Caco-2 (cell line): ENCODE measurements around the gene CHERP. TPM values are rescaled to one million over a fixed set of nuclear protein-coding genes. Genes with fewer than 3 reads are reported as not detected.

ENCODE experiments used
- BruUV-seq: library from RNA; stranded (reverse); fragments of 400-500 nt; replicated peaks from 2 replicates; lab custom pipeline; 2021; lab: Mats Ljungman, UMichigan
- CTCF ChIA-PET: fragments of 300-600 bp; sonication (Branson Sonifier 250); formaldehyde crosslinking; loops from one replicate; lab custom pipeline; 2022; ENCODE audit warnings: antibody characterized with exemption; lab: Charles Lee
- POLR2A ChIA-PET: fragments of 300-600 bp; sonication (Branson Sonifier 250); formaldehyde crosslinking; loops from one replicate; lab custom pipeline; 2022; ENCODE audit warnings: antibody characterized with exemption; lab: Charles Lee
- DNase-seq, 2 experiments: peaks; one replicate each; pipeline versions ENCODE4 v3.0.0 to v3.0.0-alpha.2; 2020 to 2022
- H3K27me3 ChIP-seq: replicated peaks from 2 replicates; pipeline ENCODE4 v1.6.0; 2011; ENCODE audit warnings: low read length; ENCODE audit not compliant: control insufficient read depth, insufficient read depth
- H3K36me3 ChIP-seq: 2 replicates; pipeline ENCODE4 v1.5.1; 2011; ENCODE audit warnings: low read length; ENCODE audit not compliant: control insufficient read depth, insufficient read depth
- H3K4me1 ChIP-seq: fragments of 250-450 bp; sonication (Bioruptor Pico); 2 replicates; pipeline ENCODE4 v1.5.1; 2020; ENCODE audit warnings: mild to moderate bottlenecking
- H3K4me3 ChIP-seq: 2 replicates; pipeline ENCODE4 v1.5.1; 2011; ENCODE audit warnings: low read depth, mild to moderate bottlenecking, control low read depth, low read length
- H3K9me3 ChIP-seq: fragments of 250-450 bp; sonication (Bioruptor Pico); 2 replicates; pipeline ENCODE4 v1.5.1; 2020; ENCODE audit warnings: mild to moderate bottlenecking, moderate library complexity
- H3K27ac Mint-ChIP-seq: one replicate; pipeline ENCODE4 v1.8.0; 2022; ENCODE audit warnings: mixed read lengths; ENCODE audit not compliant: unreplicated experiment
- H3K27me3 Mint-ChIP-seq: one replicate; pipeline ENCODE4 v1.8.0; 2022; ENCODE audit warnings: mixed read lengths; ENCODE audit not compliant: insufficient read depth, unreplicated experiment
- H3K36me3 Mint-ChIP-seq: one replicate; pipeline ENCODE4 v1.8.0; 2022; ENCODE audit warnings: mild to moderate bottlenecking, mixed read lengths; ENCODE audit not compliant: insufficient read depth, unreplicated experiment
- H3K4me1 Mint-ChIP-seq: one replicate; pipeline ENCODE4 v1.8.0; 2022; ENCODE audit warnings: low read depth, mixed read lengths; ENCODE audit not compliant: unreplicated experiment
- H3K4me3 Mint-ChIP-seq: one replicate; pipeline ENCODE4 v1.8.0; 2022; ENCODE audit warnings: mild to moderate bottlenecking, moderate library complexity, mixed read lengths; ENCODE audit not compliant: unreplicated experiment
- H3K9me3 Mint-ChIP-seq: one replicate; pipeline ENCODE4 v1.8.0; 2022; ENCODE audit warnings: mixed read lengths; ENCODE audit not compliant: unreplicated experiment
- CTCF ChIP-seq, 2 experiments: fragments of 200-600 bp in 1 of 2; IDR thresholded peaks; 1 replicate in 1 of 2; 2 replicates in 1 of 2; pipeline versions ENCODE4 v1.5.1 to v1.8.0; 2011 to 2022; ENCODE audit warnings: antibody characterized with exemption in 1 of 2, control low read depth in 1 of 2, inconsistent platforms in 1 of 2, low read depth in 1 of 2, low read length in 1 of 2, mild to moderate bottlenecking in 1 of 2, moderate library complexity in 1 of 2; ENCODE audit not compliant: insufficient read depth in 1 of 2, severe bottlenecking in 1 of 2, unreplicated experiment in 1 of 2
- intact Hi-C: fragments of 100-400 bp; cut with micrococcal nuclease; formaldehyde crosslinking; loops from one replicate; pipeline ENCODE4 v1.10.0; 2022; ENCODE audit not compliant: unreplicated experiment
- total RNA-seq: library from RNA; stranded (reverse); gene quantifications from 2 replicates; pipeline ENCODE4 v1.2.3, GENCODE V29; 2022

The CHERP gene
- total RNA-seq, 1 experiment from 2014 or later = 66.1 TPM

DNA sequence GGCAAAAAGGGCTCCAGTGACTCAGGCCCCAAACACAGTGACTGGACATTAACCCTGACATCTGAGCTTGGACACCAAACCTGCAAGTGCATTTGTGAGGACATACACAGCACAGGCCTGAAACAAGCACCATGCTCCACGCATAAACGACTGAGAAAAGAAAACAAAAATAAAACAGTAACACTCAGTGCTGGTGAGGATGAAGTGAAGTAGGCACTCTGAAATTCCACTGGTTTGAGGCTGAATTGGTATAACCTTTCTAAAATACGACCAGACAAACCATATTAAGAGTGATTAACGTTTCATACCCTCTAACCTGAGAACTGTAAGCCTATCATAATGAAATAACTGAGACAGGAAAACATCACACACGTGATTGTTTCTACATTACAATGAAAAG, 24.5 kb upstream of the CHERP start:
- Mint-ChIP-seq H3K27ac (no peak overlapping the region), H3K4me3 (no peak overlapping the region), H3K36me3 (peaks cover 74% of the 10 kb centered on the region), H3K4me1 (peaks cover 12% of the 10 kb centered on the region), H3K9me3 (no peaks in the 10 kb centered on the region), H3K27me3 (no peaks in the 10 kb centered on the region)
- DNase-seq = no peak
- BruUV-seq = no TSS peak
- Histone ChIP-seq H3K36me3 (peaks cover 6% of the 10 kb centered on the region), H3K4me1 (peaks cover 21% of the 10 kb centered on the region), H3K4me3 (no peak overlapping the region), H3K27me3 (no peaks in the 10 kb centered on the region), H3K9me3 (no peaks in the 10 kb centered on the region)
- POLR2A ChIA-PET = no interaction called here
- no peak for TF ChIP-seq CTCF (IDR thresholded peaks at IDR 0.05; ENCODE audit: insufficient read depth in 1 of 2, low read depth in 1 of 2, low read length in 1 of 2, severe bottlenecking in 1 of 2, unreplicated experiment in 1 of 2)
- intact Hi-C loops = no loop called here
- CTCF ChIA-PET = no interaction called here

DNA sequence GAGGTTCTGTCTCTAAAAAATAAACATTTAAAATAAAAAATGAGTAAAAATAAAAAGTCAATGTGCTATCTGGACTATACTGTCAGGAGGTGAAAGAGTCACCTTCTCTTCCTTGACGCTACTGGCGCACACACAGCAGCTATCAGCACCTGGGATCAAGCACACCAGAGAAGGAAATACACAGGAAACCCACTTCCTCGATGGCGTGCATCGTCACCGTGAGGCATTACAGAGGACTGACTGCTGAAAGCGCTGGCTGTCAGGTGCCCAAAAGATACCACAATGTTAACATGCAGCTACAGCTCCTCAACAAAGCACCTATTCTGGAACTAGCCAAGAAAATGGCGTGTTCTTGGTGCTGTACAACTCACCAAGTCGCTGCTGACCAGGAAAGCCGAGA, 23.9 kb upstream of the CHERP start:
- H3K4me3 ChIP-seq = no peak overlapping the region
- POLR2A ChIA-PET = no interaction called here
- CTCF ChIA-PET = no interaction called here
- no peaks in the 10 kb centered on the region for H3K9me3 Mint-ChIP-seq
- no peaks in the 10 kb centered on the region for H3K27me3 Mint-ChIP-seq
- H3K36me3 Mint-ChIP-seq = peaks cover 73% of the 10 kb centered on the region
- H3K27ac Mint-ChIP-seq = no peak overlapping the region
- no peak overlapping the region for H3K4me3 Mint-ChIP-seq
- no peaks in the 10 kb centered on the region for H3K27me3 ChIP-seq
- intact Hi-C loops = no loop called here
- H3K4me1 Mint-ChIP-seq = peaks cover 12% of the 10 kb centered on the region
- H3K9me3 ChIP-seq = no peaks in the 10 kb centered on the region
- no peak for DNase-seq
- peaks cover 21% of the 10 kb centered on the region for H3K4me1 ChIP-seq
- TF ChIP-seq CTCF (IDR thresholded peaks at IDR 0.05; ENCODE audit: insufficient read depth in 1 of 2, low read depth in 1 of 2, low read length in 1 of 2, severe bottlenecking in 1 of 2, unreplicated experiment in 1 of 2) = no peak
- peaks cover 8% of the 10 kb centered on the region for H3K36me3 ChIP-seq
- BruUV-seq = no TSS peak

GRCh38 chr19:16564842-16565241, 22.6 kb upstream of the CHERP start:
- BruUV-seq = no TSS peak
- H3K27ac Mint-ChIP-seq = no peak overlapping the region
- no peaks in the 10 kb centered on the region for H3K27me3 ChIP-seq
- TF ChIP-seq CTCF (IDR thresholded peaks at IDR 0.05; ENCODE audit: insufficient read depth in 1 of 2, low read depth in 1 of 2, low read length in 1 of 2, severe bottlenecking in 1 of 2, unreplicated experiment in 1 of 2) = no peak
- intact Hi-C loops = loop anchor here (2.0 kb wide), 1 partner anchor 64 kb away; the partner anchor contains the start of gene MED26
- CTCF ChIA-PET = no interaction called here
- no peaks in the 10 kb centered on the region for H3K27me3 Mint-ChIP-seq
- no peaks in the 10 kb centered on the region for H3K9me3 ChIP-seq
- H3K36me3 ChIP-seq = peaks cover 7% of the 10 kb centered on the region
- peaks cover 75% of the 10 kb centered on the region for H3K36me3 Mint-ChIP-seq
- peak in 1 of 2 experiments; percentile 49 for DNase-seq
- H3K9me3 Mint-ChIP-seq = no peaks in the 10 kb centered on the region
- POLR2A ChIA-PET = no interaction called here
- H3K4me3 Mint-ChIP-seq = peak overlapping the region; percentile 32
- H3K4me1 ChIP-seq = peaks cover 15% of the 10 kb centered on the region
- H3K4me1 Mint-ChIP-seq = peaks cover 12% of the 10 kb centered on the region
- H3K4me3 ChIP-seq = no peak overlapping the region
